KMS-11 (cell line): ENCODE data around the gene XKR7.

Source experiments
- H2AFZ ChIP-seq: fragments of 200-600 bp; sonication (generic); 2 replicates; pipeline ENCODE4 v1.6.1; 2016; ENCODE audit warnings: antibody characterized with exemption, mixed run types, low read depth
- H3K27ac ChIP-seq: fragments of 200-600 bp; sonication (generic); 2 replicates; pipeline ENCODE4 v1.6.1; 2016; ENCODE audit warnings: mild to moderate bottlenecking, mixed run types
- H3K27me3 ChIP-seq: fragments of 200-600 bp; sonication (generic); 2 replicates; pipeline ENCODE4 v1.6.1; 2017; ENCODE audit warnings: mild to moderate bottlenecking, low read depth, mixed run types, moderate library complexity; ENCODE audit not compliant: insufficient read depth
- H3K36me3 ChIP-seq: fragments of 200-600 bp; sonication (generic); 2 replicates; pipeline ENCODE4 v1.6.1; 2017; ENCODE audit warnings: mild to moderate bottlenecking, mixed run types; ENCODE audit not compliant: insufficient read depth
- H3K4me1 ChIP-seq: fragments of 200-600 bp; sonication (generic); 2 replicates; pipeline ENCODE4 v1.6.1; 2016; ENCODE audit warnings: mild to moderate bottlenecking, low read depth, mixed run types; ENCODE audit not compliant: poor library complexity, severe bottlenecking
- H3K4me2 ChIP-seq: fragments of 200-600 bp; sonication (generic); 2 replicates; pipeline ENCODE4 v1.7.0; 2016; ENCODE audit warnings: mild to moderate bottlenecking, mixed run types
- H3K4me3 ChIP-seq: fragments of 200-600 bp; sonication (generic); IDR thresholded peaks from 2 replicates; pipeline ENCODE4 v1.6.1; 2017; ENCODE audit warnings: low read depth, low read length, mixed read lengths; ENCODE audit not compliant: insufficient read depth
- H3K79me2 ChIP-seq: fragments of 200-600 bp; sonication (generic); 2 replicates; pipeline ENCODE4 v1.6.1; 2016; ENCODE audit warnings: low read depth, mixed run types; ENCODE audit not compliant: insufficient read depth
- H3K9ac ChIP-seq: fragments of 200-600 bp; sonication (generic); 2 replicates; pipeline ENCODE4 v1.6.1; 2016; ENCODE audit warnings: mild to moderate bottlenecking, mixed run types
- H4K20me1 ChIP-seq: fragments of 200-600 bp; sonication (generic); 2 replicates; pipeline ENCODE4 v1.6.1; 2016; ENCODE audit warnings: mild to moderate bottlenecking, mixed run types; ENCODE audit not compliant: insufficient read depth
- CTCF ChIP-seq: fragments of 200-600 bp; sonication (generic); conservative IDR thresholded peaks from 2 replicates; pipeline ENCODE4 v1.6.1; 2017; ENCODE audit warnings: low read depth, mild to moderate bottlenecking, antibody characterized with exemption, low read length, moderate library complexity, mixed read lengths

The XKR7 gene

GRCh38 chr20:31987744-31988143 lies 19.8 kb downstream of the XKR7 start:
- Histone ChIP-seq H3K4me1 (no peaks in the 10 kb centered on the region), H2AFZ (no peak overlapping the region), H3K36me3 (no peaks in the 10 kb centered on the region), H3K27me3 (peaks cover 30% of the 10 kb centered on the region; the same call in 1 of the 2 replicates), H3K9ac (no peak overlapping the region), H3K27ac (no peak overlapping the region), H3K4me3 (no peak overlapping the region), H3K79me2 (no peaks in the 10 kb centered on the region), H4K20me1 (no peaks in the 10 kb centered on the region), H3K4me2 (no peak overlapping the region)
- no peak for TF ChIP-seq CTCF

GRCh38 chr20:31988430-31989015 lies 20.6 kb downstream of the XKR7 start:
- Histone ChIP-seq H3K79me2 (no peaks in the 10 kb centered on the region), H3K4me2 (no peak overlapping the region), H3K4me1 (no peaks in the 10 kb centered on the region), H3K27me3 (peaks cover 30% of the 10 kb centered on the region; the same call in 1 of the 2 replicates), H3K36me3 (no peaks in the 10 kb centered on the region), H3K9ac (no peak overlapping the region), H2AFZ (no peak overlapping the region), H4K20me1 (no peaks in the 10 kb centered on the region), H3K27ac (no peak overlapping the region), H3K4me3 (no peak overlapping the region)
- TF ChIP-seq CTCF = no peak

- Histone ChIP-seq H2AFZ (no peak overlapping the region), H3K4me2 (no peak overlapping the region), H3K79me2 (no peaks in the 10 kb centered on the region), H3K4me3 (no peak overlapping the region), H3K27ac (no peak overlapping the region), H3K9ac (no peak overlapping the region), H3K27me3 (peaks cover 28% of the 10 kb centered on the region; the same call in 1 of the 2 replicates), H3K36me3 (no peaks in the 10 kb centered on the region), H4K20me1 (no peaks in the 10 kb centered on the region), H3K4me1 (no peaks in the 10 kb centered on the region)
- no peak for TF ChIP-seq CTCF
These were observed 21.2 kb downstream of the XKR7 start for GRCh38 chr20:31989030-31989645.

- no peaks in the 10 kb centered on the region for H3K4me1 ChIP-seq
- no peak overlapping the region for H3K9ac ChIP-seq
- no peak overlapping the region for H3K4me2 ChIP-seq
These were observed 22.8 kb downstream of the XKR7 start for GRCh38 chr20:31990641-31991338.

More at GRCh38 chr20:31990641-31991338, 22.8 kb downstream of the XKR7 start:
- Histone ChIP-seq H3K79me2 (no peaks in the 10 kb centered on the region), H3K27me3 (peaks cover 24% of the 10 kb centered on the region; the same call in 1 of the 2 replicates), H3K36me3 (no peaks in the 10 kb centered on the region), H3K4me3 (no peak overlapping the region), H2AFZ (no peak overlapping the region), H3K27ac (no peak overlapping the region), H4K20me1 (no peaks in the 10 kb centered on the region)
- no peak for TF ChIP-seq CTCF
